Measurements from ENCODE around the gene PPP3R1. TPM values are rescaled to one million over a fixed set of nuclear protein-coding genes. Genes with fewer than 3 reads are reported as not detected.

The PPP3R1 gene
- total RNA-seq, 2 experiments from 2014 or later: 80.8 to 93.2 TPM

- no peak for DNase-seq
- H3K9me3 Mint-ChIP-seq: no peaks in the 10 kb centered on the region
- H3K27ac Mint-ChIP-seq: no peak overlapping the region
- no peaks in the 10 kb centered on the region for H3K27me3 Mint-ChIP-seq
- peaks cover 89% of the 10 kb centered on the region for H3K4me1 Mint-ChIP-seq
- peaks cover 23% of the 10 kb centered on the region for H3K36me3 Mint-ChIP-seq
- H3K4me3 Mint-ChIP-seq: no peak overlapping the region
Observed at GRCh38 chr2:68226794-68227193, 25.5 kb downstream of the PPP3R1 start.

GRCh38 chr2:68225119-68225632 lies 27.2 kb downstream of the PPP3R1 start:
- H3K9me3 Mint-ChIP-seq: no peaks in the 10 kb centered on the region
- H3K4me3 Mint-ChIP-seq: peak overlapping the region; percentile 2
- H3K4me1 Mint-ChIP-seq: peaks cover 81% of the 10 kb centered on the region
- peaks cover 31% of the 10 kb centered on the region for H3K36me3 Mint-ChIP-seq
- H3K27me3 Mint-ChIP-seq: no peaks in the 10 kb centered on the region
- peak overlapping the region; percentile 65 for H3K27ac Mint-ChIP-seq
- no peak for DNase-seq

GRCh38 chr2:68223419-68223818 lies 28.9 kb downstream of the PPP3R1 start:
- peaks cover 32% of the 10 kb centered on the region for H3K36me3 Mint-ChIP-seq
- peaks cover 84% of the 10 kb centered on the region for H3K4me1 Mint-ChIP-seq
- no peak overlapping the region for H3K27ac Mint-ChIP-seq
- no peak for DNase-seq
- no peak overlapping the region for H3K4me3 Mint-ChIP-seq
- no peaks in the 10 kb centered on the region for H3K27me3 Mint-ChIP-seq
- no peaks in the 10 kb centered on the region for H3K9me3 Mint-ChIP-seq

- no peak for DNase-seq
- peaks cover 32% of the 10 kb centered on the region for H3K36me3 Mint-ChIP-seq
- H3K27me3 Mint-ChIP-seq: no peaks in the 10 kb centered on the region
- no peaks in the 10 kb centered on the region for H3K9me3 Mint-ChIP-seq
- no peak overlapping the region for H3K4me3 Mint-ChIP-seq
- peaks cover 84% of the 10 kb centered on the region for H3K4me1 Mint-ChIP-seq
- no peak overlapping the region for H3K27ac Mint-ChIP-seq
Observed at GRCh38 chr2:68222287-68222686, 30.0 kb downstream of the PPP3R1 start.

GRCh38 chr2:68218343-68218901 lies 33.9 kb downstream of the PPP3R1 start:
- no peak for DNase-seq
- Mint-ChIP-seq H3K4me1 (peaks cover 64% of the 10 kb centered on the region), H3K9me3 (no peaks in the 10 kb centered on the region), H3K27ac (no peak overlapping the region), H3K27me3 (no peaks in the 10 kb centered on the region), H3K36me3 (peaks cover 31% of the 10 kb centered on the region), H3K4me3 (no peak overlapping the region)

GRCh38 chr2:68217729-68218128 lies 34.6 kb downstream of the PPP3R1 start:
- Mint-ChIP-seq H3K27ac (no peak overlapping the region), H3K9me3 (no peaks in the 10 kb centered on the region), H3K4me1 (peaks cover 65% of the 10 kb centered on the region), H3K36me3 (peaks cover 32% of the 10 kb centered on the region), H3K27me3 (no peaks in the 10 kb centered on the region), H3K4me3 (no peak overlapping the region)
- no peak for DNase-seq

GRCh38 chr2:68216454-68217310 lies 35.6 kb downstream of the PPP3R1 start:
- Mint-ChIP-seq H3K27me3 (no peaks in the 10 kb centered on the region), H3K27ac (no peak overlapping the region), H3K4me1 (peaks cover 62% of the 10 kb centered on the region), H3K4me3 (no peak overlapping the region), H3K9me3 (no peaks in the 10 kb centered on the region), H3K36me3 (peaks cover 32% of the 10 kb centered on the region)
- DNase-seq: no peak

GRCh38 chr2:68214381-68214780 lies 38.0 kb downstream of the PPP3R1 start:
- H3K27me3 Mint-ChIP-seq: no peaks in the 10 kb centered on the region
- H3K36me3 Mint-ChIP-seq: peaks cover 30% of the 10 kb centered on the region
- no peaks in the 10 kb centered on the region for H3K9me3 Mint-ChIP-seq
- H3K4me3 Mint-ChIP-seq: no peak overlapping the region
- peaks cover 55% of the 10 kb centered on the region for H3K4me1 Mint-ChIP-seq
- H3K27ac Mint-ChIP-seq: peak overlapping the region; percentile 9
- no peak for DNase-seq

GRCh38 chr2:68206793-68207192 lies 45.5 kb downstream of the PPP3R1 start:
- Mint-ChIP-seq H3K27ac (peak overlapping the region; percentile 11), H3K4me3 (no peak overlapping the region), H3K36me3 (peaks cover 36% of the 10 kb centered on the region), H3K27me3 (no peaks in the 10 kb centered on the region), H3K4me1 (peaks cover 54% of the 10 kb centered on the region), H3K9me3 (no peaks in the 10 kb centered on the region)
- no peak for DNase-seq

GRCh38 chr2:68203587-68203986 lies 48.7 kb downstream of the PPP3R1 start:
- Mint-ChIP-seq H3K9me3 (no peaks in the 10 kb centered on the region), H3K4me3 (peak overlapping the region; percentile 47), H3K4me1 (peaks cover 61% of the 10 kb centered on the region), H3K27ac (peak overlapping the region; percentile 88), H3K36me3 (peaks cover 29% of the 10 kb centered on the region), H3K27me3 (no peaks in the 10 kb centered on the region)
- DNase-seq: no peak

- peak overlapping the region; percentile 54 for H3K27ac Mint-ChIP-seq
- no peaks in the 10 kb centered on the region for H3K9me3 Mint-ChIP-seq
Observed at GRCh38 chr2:68200157-68200787, 52.1 kb downstream of the PPP3R1 start.

GRCh38 chr2:68196120-68196716 lies 56.1 kb downstream of the PPP3R1 start:
- Mint-ChIP-seq H3K4me3 (no peak overlapping the region), H3K9me3 (no peaks in the 10 kb centered on the region), H3K27me3 (no peaks in the 10 kb centered on the region), H3K4me1 (peaks cover 50% of the 10 kb centered on the region), H3K36me3 (peaks cover 2% of the 10 kb centered on the region), H3K27ac (peak overlapping the region; percentile 25)
- DNase-seq: peak; percentile 14

More at GRCh38 chr2:68200157-68200787, 52.1 kb downstream of the PPP3R1 start:
- peaks cover 53% of the 10 kb centered on the region for H3K4me1 Mint-ChIP-seq
- H3K36me3 Mint-ChIP-seq: peaks cover 17% of the 10 kb centered on the region
- no peaks in the 10 kb centered on the region for H3K27me3 Mint-ChIP-seq
- H3K4me3 Mint-ChIP-seq: no peak overlapping the region
- DNase-seq: no peak

GRCh38 chr2:68195096-68195495 lies 57.2 kb downstream of the PPP3R1 start:
- DNase-seq: no peak
- H3K36me3 Mint-ChIP-seq: no peaks in the 10 kb centered on the region
- H3K9me3 Mint-ChIP-seq: no peaks in the 10 kb centered on the region
- H3K27ac Mint-ChIP-seq: no peak overlapping the region
- peaks cover 45% of the 10 kb centered on the region for H3K4me1 Mint-ChIP-seq
- H3K27me3 Mint-ChIP-seq: no peaks in the 10 kb centered on the region
- H3K4me3 Mint-ChIP-seq: no peak overlapping the region

- no peaks in the 10 kb centered on the region for H3K9me3 Mint-ChIP-seq
- no peak overlapping the region for H3K27ac Mint-ChIP-seq
- no peak overlapping the region for H3K4me3 Mint-ChIP-seq
- peaks cover 48% of the 10 kb centered on the region for H3K4me1 Mint-ChIP-seq
- H3K27me3 Mint-ChIP-seq: no peaks in the 10 kb centered on the region
- DNase-seq: no peak
- no peaks in the 10 kb centered on the region for H3K36me3 Mint-ChIP-seq
Observed at GRCh38 chr2:68193787-68194372, 58.5 kb downstream of the PPP3R1 start.

Measured in activated naive CD8-positive, alpha-beta T cell treated with anti-CD3 and anti-CD28 coated beads for 36 hours (primary cell).